Gastroesophageal sphincter (tissue), 3 donors: Measurements from ENCODE around the gene PSTPIP1.

ENCODE experiments used
- CTCF ChIP-seq, 4 experiments: fragments of 200-600 bp in 2 of 4; fragments of 450-650 bp in 2 of 4; sonication (generic) in 1 of 4; IDR thresholded peaks; one replicate each; pipeline ENCODE4 v1.5.1; 2017 to 2019; ENCODE audit warnings: antibody characterized with exemption in 4 of 4, mild to moderate bottlenecking in 2 of 4, moderate library complexity in 2 of 4
- POLR2A ChIP-seq, 2 donors: fragments of 450-650 bp; IDR thresholded peaks; one replicate each; pipeline ENCODE4 v1.6.1; 2017; ENCODE audit warnings: antibody characterized with exemption in 2 of 2, mild to moderate bottlenecking in 2 of 2, moderate library complexity in 1 of 2

DNA sequence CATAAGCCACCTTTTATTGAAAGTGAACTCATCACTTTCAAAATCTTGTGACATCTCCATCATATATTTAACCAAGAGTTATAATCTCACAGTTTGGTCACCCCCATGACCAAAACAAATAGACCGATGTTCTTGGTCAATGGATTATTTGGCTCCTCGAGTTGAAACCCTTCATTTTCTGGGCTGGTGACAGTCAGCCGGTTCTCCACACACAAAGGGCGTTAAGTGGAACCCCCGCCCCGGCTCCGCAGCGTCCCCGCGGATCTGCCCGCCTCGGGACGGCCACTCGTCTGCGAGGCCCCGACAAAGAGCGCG lies 75.2 kb downstream of the PSTPIP1 start:
- no peak for TF ChIP-seq CTCF (IDR thresholded peaks at IDR 0.05)
- TF ChIP-seq POLR2A (IDR thresholded peaks at IDR 0.05) = no peak
